Fibroblast of mammary gland (primary cell): ENCODE results near the gene C2CD2.

Experiments
- DNase-seq: peaks from one replicate; pipeline ENCODE4 v3.0.0-alpha.2; 2010; ENCODE audit warnings: low read depth
- H3K4me3 ChIP-seq: 2 replicates; pipeline ENCODE4 v1.5.1; 2011; ENCODE audit warnings: low read depth, mild to moderate bottlenecking, low read length, moderate library complexity; ENCODE audit not compliant: control insufficient read depth
- CTCF ChIP-seq: conservative IDR thresholded peaks from 2 replicates; pipeline ENCODE4 v1.5.1; 2011; ENCODE audit warnings: low read depth, low read length, inconsistent platforms; ENCODE audit not compliant: control insufficient read depth, insufficient read depth

C2CD2 gene

DNA sequence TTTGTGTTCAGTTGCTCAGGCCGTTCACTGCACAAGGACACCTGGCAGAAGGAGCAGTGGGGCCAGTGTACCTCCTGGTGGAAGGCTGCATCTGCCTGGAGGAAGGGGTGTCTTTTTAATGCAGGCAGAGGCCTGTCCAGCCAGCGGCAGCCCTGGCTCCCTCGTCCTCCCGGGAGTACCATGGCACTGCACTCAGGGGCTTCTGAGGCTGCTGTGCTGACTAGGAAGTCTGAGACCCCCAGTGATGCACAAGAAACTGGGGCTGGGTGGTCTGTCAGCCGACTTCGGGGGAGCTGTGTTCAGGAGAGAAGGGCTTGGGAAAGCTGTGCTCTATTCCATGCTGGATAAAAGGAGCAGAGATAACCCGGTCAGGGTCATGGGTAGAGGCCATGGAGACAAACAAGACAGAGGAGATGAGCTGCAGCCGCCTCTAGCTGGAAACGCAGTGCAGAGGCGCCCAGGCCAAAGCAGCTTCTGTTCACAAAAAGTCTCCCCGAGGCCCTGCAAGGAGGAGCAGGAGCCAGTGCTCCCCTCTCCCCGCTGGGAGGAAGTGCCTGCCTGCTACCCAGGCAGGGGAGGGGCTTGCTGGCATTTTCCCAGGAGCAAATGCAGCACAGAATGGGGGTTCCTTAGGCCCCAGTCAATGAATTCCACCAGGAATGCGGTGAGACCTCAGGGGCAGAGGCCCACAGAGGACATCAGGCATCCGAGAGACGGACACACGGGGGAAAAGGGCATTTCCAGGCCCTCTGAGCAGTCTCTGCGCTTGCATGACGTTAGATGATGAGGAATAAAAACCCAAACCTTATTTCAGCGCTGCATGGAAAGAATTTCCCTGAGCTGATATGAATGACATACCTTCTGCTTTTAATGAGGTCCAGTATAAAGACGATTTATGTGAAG, 17.2 kb upstream of the C2CD2 start:
- no peak for TF ChIP-seq CTCF
- H3K4me3 ChIP-seq: no peak overlapping the region
- no peak for DNase-seq

GRCh38 chr21:41970106-41970391, 16.2 kb upstream of the C2CD2 start:
- no peak for TF ChIP-seq CTCF
- H3K4me3 ChIP-seq: no peak overlapping the region
- DNase-seq: no peak

GRCh38 chr21:41967708-41968107, 13.9 kb upstream of the C2CD2 start:
- TF ChIP-seq CTCF: no peak
- H3K4me3 ChIP-seq: no peak overlapping the region
- DNase-seq: no peak

- DNase-seq: no peak
- no peak overlapping the region for H3K4me3 ChIP-seq
- no peak for TF ChIP-seq CTCF
Measured at GRCh38 chr21:41966872-41967621, 13.2 kb upstream of the C2CD2 start.

DNA sequence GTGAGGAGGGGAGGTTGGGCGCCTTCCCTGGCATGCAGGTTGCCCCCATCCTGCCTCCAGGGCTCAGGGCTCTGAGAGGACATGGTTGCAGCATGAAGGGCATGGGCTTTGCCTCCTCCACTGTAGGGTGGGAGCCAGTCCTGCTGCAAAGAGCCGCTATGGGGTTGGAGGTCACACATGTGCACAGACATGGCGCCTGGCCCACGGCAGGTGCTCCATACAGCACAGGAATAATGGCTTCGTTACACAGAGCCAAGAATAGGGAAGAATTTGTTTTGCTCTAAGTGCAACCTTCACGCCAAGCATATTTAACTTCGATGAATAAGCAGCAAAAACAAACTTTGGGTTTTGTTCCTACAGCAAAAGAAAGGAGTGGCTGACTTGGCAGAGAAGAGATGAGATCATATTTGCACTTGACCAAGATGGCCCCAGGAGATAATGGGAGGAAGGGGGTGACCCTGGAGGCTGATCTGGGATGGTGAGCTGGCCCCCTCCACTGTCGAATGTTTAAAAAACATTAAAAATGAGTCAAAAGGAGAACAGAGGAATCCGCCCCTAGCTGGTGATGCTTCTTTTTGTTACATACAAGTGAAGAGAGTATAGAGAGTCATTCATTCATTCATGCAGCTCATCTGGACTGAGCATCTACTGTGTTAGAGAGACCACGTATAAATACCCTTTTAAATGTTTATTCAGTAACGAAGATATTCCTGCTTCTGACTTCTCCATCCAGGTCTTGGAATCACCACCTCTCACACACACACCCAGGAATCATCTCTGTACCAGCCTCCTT, 12.4 kb upstream of the C2CD2 start:
- no peak for TF ChIP-seq CTCF
- no peak overlapping the region for H3K4me3 ChIP-seq
- peak; percentile 36 for DNase-seq

- DNase-seq: no peak
- no peak for TF ChIP-seq CTCF
- H3K4me3 ChIP-seq: no peak overlapping the region
Measured at GRCh38 chr21:41965461-41966013, 11.7 kb upstream of the C2CD2 start.
